Bronchial epithelial cell (primary cell): ENCODE data around the gene KAT6B. TPM values are rescaled to one million over a fixed set of nuclear protein-coding genes. Genes with fewer than 3 reads are reported as not detected.

ENCODE experiments used
- DNase-seq: peaks from one replicate; pipeline ENCODE4 v3.0.0-alpha.2; 2010; ENCODE audit warnings: low read depth
- FAIRE-seq: peaks from 2 replicates; lab custom pipeline; 2011; peaks lifted over from hg19 to GRCh38; lab: Jason Lieb, UNC
- H3K27me3 ChIP-seq: 2 replicates; pipeline ENCODE4 v1.5.1; 2011; ENCODE audit warnings: low read length; ENCODE audit not compliant: control insufficient read depth, insufficient read depth
- H3K36me3 ChIP-seq: 2 replicates; pipeline ENCODE4 v1.5.1; 2011; ENCODE audit warnings: low read length; ENCODE audit not compliant: control insufficient read depth, insufficient read depth
- H3K4me3 ChIP-seq: 2 replicates; pipeline ENCODE4 v1.5.1; 2011; ENCODE audit warnings: mild to moderate bottlenecking, low read depth, low read length, control low read depth
- total RNA-seq: library from RNA; depleted of rRNA; stranded (reverse); fragments of >200 nt; gene quantifications from 2 replicates; pipeline ENCODE4 v1.2.1, GENCODE V29; 2014
- TF ChIP-seq, protein P1 (sequence below): IDR thresholded peaks from 2 replicates; pipeline ENCODE4 v1.5.1; 2011; ENCODE audit warnings: mild to moderate bottlenecking, moderate library complexity, low read length, control low read depth, inconsistent platforms; ENCODE audit not compliant: insufficient read depth, severe bottlenecking

Gene KAT6B
- total RNA-seq, 1 donor from 2014 or later: 8.7 TPM

- Histone ChIP-seq H3K36me3 (no peaks in the 10 kb centered on the region), H3K27me3 (no peaks in the 10 kb centered on the region), H3K4me3 (no peak overlapping the region)
- DNase-seq: no peak
- FAIRE-seq: no peak
- TF ChIP-seq, protein P1, sequence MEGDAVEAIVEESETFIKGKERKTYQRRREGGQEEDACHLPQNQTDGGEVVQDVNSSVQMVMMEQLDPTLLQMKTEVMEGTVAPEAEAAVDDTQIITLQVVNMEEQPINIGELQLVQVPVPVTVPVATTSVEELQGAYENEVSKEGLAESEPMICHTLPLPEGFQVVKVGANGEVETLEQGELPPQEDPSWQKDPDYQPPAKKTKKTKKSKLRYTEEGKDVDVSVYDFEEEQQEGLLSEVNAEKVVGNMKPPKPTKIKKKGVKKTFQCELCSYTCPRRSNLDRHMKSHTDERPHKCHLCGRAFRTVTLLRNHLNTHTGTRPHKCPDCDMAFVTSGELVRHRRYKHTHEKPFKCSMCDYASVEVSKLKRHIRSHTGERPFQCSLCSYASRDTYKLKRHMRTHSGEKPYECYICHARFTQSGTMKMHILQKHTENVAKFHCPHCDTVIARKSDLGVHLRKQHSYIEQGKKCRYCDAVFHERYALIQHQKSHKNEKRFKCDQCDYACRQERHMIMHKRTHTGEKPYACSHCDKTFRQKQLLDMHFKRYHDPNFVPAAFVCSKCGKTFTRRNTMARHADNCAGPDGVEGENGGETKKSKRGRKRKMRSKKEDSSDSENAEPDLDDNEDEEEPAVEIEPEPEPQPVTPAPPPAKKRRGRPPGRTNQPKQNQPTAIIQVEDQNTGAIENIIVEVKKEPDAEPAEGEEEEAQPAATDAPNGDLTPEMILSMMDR: no peak
These were observed 249.9 kb downstream of the KAT6B start for GRCh38 chr10:75076348-75076747.

GRCh38 chr10:75079436-75080083 lies 253.2 kb downstream of the KAT6B start:
- Histone ChIP-seq H3K27me3 (no peaks in the 10 kb centered on the region), H3K4me3 (no peak overlapping the region), H3K36me3 (no peaks in the 10 kb centered on the region)
- TF ChIP-seq, protein P1: no peak
- FAIRE-seq: no peak
- peak; percentile 57 for DNase-seq

GRCh38 chr10:75080554-75080953 lies 254.2 kb downstream of the KAT6B start:
- H3K4me3 ChIP-seq: no peak overlapping the region
- TF ChIP-seq, protein P1: no peak
- DNase-seq (no peak), FAIRE-seq (no peak)
- no peaks in the 10 kb centered on the region for H3K27me3 ChIP-seq
- no peaks in the 10 kb centered on the region for H3K36me3 ChIP-seq

GRCh38 chr10:75081379-75081778 lies 255.0 kb downstream of the KAT6B start:
- no peak for DNase-seq
- no peak for FAIRE-seq
- Histone ChIP-seq H3K27me3 (no peaks in the 10 kb centered on the region), H3K36me3 (no peaks in the 10 kb centered on the region), H3K4me3 (no peak overlapping the region)
- TF ChIP-seq, protein P1: no peak
